Tibial nerve (tissue), 3 donors: Measurements from ENCODE around the gene SBK3.

Experiments used
- POLR2A ChIP-seq, 2 donors: fragments of 450-650 bp; IDR thresholded peaks; one replicate each; pipeline ENCODE4 v1.6.1; 2017; ENCODE audit warnings: antibody characterized with exemption in 2 of 2, mild to moderate bottlenecking in 2 of 2, moderate library complexity in 2 of 2
- TF ChIP-seq, protein P1 (sequence below), 5 experiments: fragments of 200-600 bp in 3 of 5; fragments of 450-650 bp in 2 of 5; sonication (generic) in 3 of 5; IDR thresholded peaks; one replicate each; pipeline ENCODE4 v1.5.1; 2016 to 2019; ENCODE audit warnings: antibody characterized with exemption in 5 of 5, mild to moderate bottlenecking in 3 of 5, moderate library complexity in 2 of 5

DNA sequence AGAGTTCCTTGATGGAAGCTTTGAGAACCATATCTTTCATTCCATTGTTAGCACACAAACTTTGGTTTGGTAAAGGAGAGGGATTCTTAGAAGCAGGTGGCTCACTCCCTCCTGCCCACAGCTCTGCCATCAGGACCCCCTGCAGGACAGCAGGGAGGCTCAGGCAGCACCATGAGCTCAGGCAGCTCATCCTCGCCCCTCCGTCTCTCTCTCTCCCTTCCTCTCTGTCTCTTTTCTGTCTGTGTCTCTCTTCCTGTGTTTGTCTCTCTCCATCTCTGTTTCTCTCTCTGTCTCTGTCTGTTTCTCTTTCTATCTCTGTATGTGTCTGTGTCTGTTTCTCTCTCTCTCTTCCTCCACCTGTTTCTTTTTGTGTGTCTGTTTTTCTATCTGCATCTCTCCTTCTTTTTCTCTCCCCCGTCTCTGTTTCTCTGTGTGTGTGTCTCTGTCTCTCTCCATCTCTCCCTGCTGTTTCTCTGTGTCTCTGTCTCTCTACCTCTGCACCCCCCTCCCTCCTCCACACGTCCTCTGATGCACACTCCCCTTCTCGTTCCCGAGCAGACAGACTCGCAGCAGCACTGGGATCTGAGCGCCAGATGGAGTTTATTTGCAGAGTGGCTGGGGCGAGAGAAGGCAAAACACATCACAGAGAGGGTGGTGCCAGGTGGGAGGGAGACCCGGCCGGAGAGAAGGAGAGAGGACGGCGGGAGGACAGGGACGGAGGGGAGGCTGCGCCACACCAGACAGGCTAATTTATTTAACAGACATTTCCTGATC, 17.1 kb downstream of the SBK3 start:
- TF ChIP-seq POLR2A (IDR thresholded peaks at IDR 0.05), result no peak
- TF ChIP-seq, protein P1, sequence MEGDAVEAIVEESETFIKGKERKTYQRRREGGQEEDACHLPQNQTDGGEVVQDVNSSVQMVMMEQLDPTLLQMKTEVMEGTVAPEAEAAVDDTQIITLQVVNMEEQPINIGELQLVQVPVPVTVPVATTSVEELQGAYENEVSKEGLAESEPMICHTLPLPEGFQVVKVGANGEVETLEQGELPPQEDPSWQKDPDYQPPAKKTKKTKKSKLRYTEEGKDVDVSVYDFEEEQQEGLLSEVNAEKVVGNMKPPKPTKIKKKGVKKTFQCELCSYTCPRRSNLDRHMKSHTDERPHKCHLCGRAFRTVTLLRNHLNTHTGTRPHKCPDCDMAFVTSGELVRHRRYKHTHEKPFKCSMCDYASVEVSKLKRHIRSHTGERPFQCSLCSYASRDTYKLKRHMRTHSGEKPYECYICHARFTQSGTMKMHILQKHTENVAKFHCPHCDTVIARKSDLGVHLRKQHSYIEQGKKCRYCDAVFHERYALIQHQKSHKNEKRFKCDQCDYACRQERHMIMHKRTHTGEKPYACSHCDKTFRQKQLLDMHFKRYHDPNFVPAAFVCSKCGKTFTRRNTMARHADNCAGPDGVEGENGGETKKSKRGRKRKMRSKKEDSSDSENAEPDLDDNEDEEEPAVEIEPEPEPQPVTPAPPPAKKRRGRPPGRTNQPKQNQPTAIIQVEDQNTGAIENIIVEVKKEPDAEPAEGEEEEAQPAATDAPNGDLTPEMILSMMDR (IDR thresholded peaks at IDR 0.05), result no peak
